Retinal pigment epithelial cell (primary cell): ENCODE measurements around the gene SCAPER.
"Not testable (repeated sequence)": the region's sequence is repeated elsewhere in the genome, so short reads cannot be mapped to it uniquely, and the experiment has no call there.

Source experiments
- DNase-seq: peaks from one replicate; pipeline ENCODE4 v3.0.0-alpha.2; 2010; ENCODE audit warnings: low read depth
- H3K4me3 ChIP-seq: 2 replicates; pipeline ENCODE4 v1.5.1; 2011; ENCODE audit warnings: mild to moderate bottlenecking, low read length, control low read depth, moderate library complexity
- CTCF ChIP-seq: conservative IDR thresholded peaks from 2 replicates; pipeline ENCODE4 v1.5.1; 2011; ENCODE audit warnings: low read depth, low read length, control low read depth, inconsistent platforms

SCAPER gene

GRCh38 chr15:76451540-76451939 is 453.6 kb downstream of the SCAPER start:
- H3K4me3 ChIP-seq: no peak overlapping the region
- no peak for TF ChIP-seq CTCF
- no peak for DNase-seq

- no peak for DNase-seq
- TF ChIP-seq CTCF: no peak
- no peak overlapping the region for H3K4me3 ChIP-seq
Measured at GRCh38 chr15:76449455-76449854, 455.7 kb downstream of the SCAPER start.

GRCh38 chr15:76448755-76449154 is 456.4 kb downstream of the SCAPER start:
- no peak for TF ChIP-seq CTCF
- DNase-seq: no peak
- H3K4me3 ChIP-seq: no peak overlapping the region

- no peak for DNase-seq
- no peak for TF ChIP-seq CTCF
- H3K4me3 ChIP-seq: no peak overlapping the region
Measured at GRCh38 chr15:76447728-76448441, 457.3 kb downstream of the SCAPER start.

GRCh38 chr15:76440441-76440840 is 464.7 kb downstream of the SCAPER start:
- no peak for TF ChIP-seq CTCF
- no peak for DNase-seq
- H3K4me3 ChIP-seq: no peak overlapping the region

GRCh38 chr15:76439542-76439941 is 465.6 kb downstream of the SCAPER start:
- no peak overlapping the region for H3K4me3 ChIP-seq
- no peak for TF ChIP-seq CTCF
- no peak for DNase-seq

- TF ChIP-seq CTCF: no peak
- no peak overlapping the region for H3K4me3 ChIP-seq
- DNase-seq: peak; percentile 23
Measured at GRCh38 chr15:76433798-76434400, 471.2 kb downstream of the SCAPER start.

- H3K4me3 ChIP-seq, DNase-seq: not testable (repeated sequence)
Measured at GRCh38 chr15:76433036-76433435, 472.1 kb downstream of the SCAPER start.
